GM21528 (cell line): Measurements from ENCODE around the gene ADCY6.

Experiments
- ATAC-seq: cut with Tn5 transposase; IDR thresholded peaks from one replicate; pipeline ENCODE4 v1.9.1; 2021; ENCODE audit warnings: mild to moderate bottlenecking, moderate library complexity; ENCODE audit not compliant: unreplicated experiment, low FRiP score

ADCY6 gene

DNA sequence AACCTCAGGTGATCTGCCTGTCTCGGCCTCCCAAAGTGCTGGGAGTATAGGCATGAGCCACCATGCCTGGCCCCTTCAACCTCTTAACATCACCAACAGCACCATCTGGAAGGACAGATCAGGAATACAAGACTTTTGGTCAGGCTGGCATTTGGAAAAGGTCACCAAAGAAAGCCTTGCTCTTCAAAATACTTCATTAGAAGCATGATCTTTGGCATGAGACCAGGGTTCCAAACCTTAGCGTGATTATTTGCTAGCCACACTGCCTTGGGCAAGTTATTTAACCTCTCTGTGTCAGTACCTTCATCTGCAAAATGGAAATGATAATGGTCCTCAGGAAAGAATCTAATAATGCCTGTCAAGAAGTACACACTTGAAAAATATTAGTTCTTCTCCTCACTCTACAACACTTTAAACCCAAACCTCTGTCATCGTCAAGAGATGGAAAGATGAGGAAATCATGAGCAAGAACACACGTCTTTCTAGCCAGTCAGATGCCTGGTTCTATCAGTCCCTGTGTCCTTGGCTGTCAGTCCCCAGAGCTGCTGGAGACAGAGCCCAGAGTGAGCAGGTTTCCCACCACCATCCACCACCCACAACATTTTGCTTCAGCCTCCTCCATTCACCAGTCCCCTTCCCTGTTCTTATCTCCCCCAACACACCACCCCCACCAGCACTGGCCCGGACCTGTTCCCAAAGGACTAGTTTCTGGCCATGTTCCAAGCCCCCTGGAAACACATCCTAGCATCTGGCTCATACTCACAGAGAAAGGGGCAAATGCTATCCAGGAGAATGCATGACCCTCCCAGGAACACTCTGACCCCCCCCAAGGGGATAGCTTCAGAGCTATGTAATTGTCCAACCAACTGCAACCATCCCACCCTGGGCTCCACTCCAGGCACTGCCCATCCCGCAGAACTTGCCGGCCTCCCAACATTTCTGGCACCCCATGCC lies 2.0 kb downstream of the ADCY6 start:
- ATAC-seq = no peak

- no peak for ATAC-seq
Observed at GRCh38 chr12:48783432-48783831, 5.5 kb downstream of the ADCY6 start.

DNA sequence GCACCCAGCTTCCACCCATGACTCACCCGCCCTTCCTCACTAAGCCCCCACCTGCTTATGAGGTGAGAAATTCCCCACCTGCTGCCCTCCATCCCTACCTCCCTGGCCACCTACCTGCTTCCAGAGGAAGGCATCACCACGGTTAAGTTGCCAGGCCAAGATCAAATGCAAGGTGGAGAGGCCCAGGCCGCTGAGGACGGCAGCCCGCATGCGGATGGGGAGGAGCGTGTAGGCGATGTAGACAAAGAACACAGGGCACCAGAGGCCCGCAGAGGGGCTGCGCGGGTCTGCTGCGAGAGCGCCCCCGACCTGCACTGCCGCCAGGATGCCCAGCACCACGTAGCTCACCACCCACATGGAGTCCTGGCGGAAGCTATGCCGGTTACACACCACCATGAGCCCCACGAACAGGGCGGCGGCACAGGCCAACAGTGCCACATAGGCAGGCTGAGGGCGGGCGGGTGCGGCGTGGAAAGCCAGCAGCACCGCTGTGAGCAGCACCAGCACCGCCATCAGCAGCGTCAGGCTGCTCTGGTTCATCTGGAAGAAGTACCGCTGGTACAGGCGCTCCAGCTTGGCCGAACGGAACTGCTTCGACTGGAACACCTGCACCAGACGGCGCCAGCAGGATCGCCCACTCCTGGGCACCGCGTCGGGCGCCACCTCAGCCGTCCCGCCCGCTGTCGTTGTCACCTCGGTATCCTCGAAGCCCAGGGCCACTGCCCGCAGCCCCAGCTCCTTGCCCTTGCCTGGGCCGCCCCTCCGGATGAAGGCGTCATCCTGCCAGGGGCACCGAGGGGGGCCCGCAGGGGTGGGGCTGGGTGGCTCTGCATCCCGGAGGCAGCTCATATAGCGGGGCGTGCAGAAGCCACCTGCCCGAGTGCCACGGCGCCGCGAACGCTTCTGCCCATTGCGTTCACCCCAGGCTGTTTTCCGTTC lies 6.2 kb downstream of the ADCY6 start:
- ATAC-seq = no peak

GRCh38 chr12:48781750-48782456 lies 7.0 kb downstream of the ADCY6 start:
- no peak for ATAC-seq

GRCh38 chr12:48780381-48781025 lies 8.4 kb downstream of the ADCY6 start:
- no peak for ATAC-seq

GRCh38 chr12:48779869-48780268 lies 9.0 kb downstream of the ADCY6 start:
- no peak for ATAC-seq

- no peak for ATAC-seq
Observed at GRCh38 chr12:48777501-48778400, 11.1 kb downstream of the ADCY6 start.

GRCh38 chr12:48776956-48777355 lies 11.9 kb downstream of the ADCY6 start:
- ATAC-seq = no peak

DNA sequence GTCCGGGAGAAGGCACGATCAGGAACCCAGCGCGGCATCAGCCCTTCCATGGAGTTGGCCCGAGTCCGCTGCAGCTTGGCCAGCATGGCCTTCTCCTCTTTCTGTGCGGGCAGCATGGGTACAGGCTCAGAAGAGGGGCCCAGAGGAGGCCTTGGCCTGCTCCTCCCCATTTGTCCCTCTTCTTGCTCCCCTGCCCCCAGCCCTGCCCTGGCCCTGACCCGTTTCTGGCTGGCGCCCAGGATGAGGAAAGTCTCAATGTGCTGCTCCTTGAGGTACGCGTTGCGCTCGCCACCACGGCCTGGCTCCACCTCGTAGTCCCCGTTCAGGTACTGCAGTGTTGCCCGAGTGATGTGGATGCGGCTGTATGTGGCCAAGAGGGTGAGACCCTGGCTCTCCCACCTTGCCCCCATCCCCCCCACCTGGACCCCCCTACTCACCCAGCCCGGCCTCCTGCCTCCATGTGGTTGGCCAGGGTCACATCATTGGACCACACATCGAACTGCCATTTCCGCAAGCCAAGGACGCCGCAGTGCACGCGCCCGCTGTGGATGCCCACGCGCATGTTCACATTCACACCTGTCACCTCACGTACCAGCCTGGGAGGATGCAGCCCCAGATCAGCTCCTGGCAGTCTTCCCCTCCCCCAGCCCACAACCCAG lies 12.8 kb downstream of the ADCY6 start:
- no peak for ATAC-seq

- ATAC-seq = no peak
Observed at GRCh38 chr12:48775299-48775698, 13.6 kb downstream of the ADCY6 start.

- ATAC-seq = no peak
Observed at GRCh38 chr12:48774516-48774915, 14.4 kb downstream of the ADCY6 start.

DNA sequence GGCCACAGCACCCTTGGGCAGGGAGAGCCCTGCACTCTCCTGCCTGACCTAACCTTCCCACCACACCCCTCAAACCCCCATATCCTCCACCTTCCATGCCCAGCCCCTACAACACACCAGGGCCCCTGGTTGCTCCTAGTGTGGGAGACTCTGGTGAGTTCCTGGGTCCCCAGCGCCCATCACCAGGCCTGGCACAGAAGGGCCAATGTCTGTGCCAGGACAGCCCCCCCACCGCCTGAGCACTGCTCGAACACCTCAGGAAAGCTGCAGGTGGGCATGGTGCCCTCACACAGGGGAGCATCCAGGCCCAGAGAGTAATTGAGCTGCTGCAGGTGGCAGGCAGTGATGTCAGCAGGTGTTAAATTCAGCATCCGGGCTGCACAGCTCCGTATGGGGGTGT lies 15.2 kb downstream of the ADCY6 start:
- ATAC-seq = no peak

DNA sequence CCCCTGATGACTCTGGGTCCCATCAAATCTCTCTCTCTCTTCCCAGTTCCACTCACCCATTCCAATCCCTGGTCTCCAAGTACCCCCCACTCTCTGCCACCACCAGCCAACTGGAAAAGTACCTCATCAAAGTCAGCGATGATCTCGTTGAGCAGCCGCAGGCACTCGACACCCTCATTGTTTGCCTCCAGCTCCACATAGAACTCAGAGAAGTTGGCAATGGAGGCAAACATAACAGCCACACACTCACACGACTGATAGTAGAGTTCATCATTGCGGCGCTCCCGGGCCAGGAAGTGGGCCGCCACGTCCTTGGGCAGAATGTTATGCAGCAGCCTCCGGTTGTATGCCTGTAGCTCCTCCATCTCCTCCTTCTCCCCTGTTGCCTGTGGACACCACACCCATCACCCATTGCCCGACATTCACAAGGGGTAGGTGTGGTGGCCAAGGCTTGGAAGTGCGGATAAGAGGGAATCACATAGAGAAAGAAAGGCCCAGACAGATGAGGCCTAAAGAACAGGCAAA lies 17.2 kb downstream of the ADCY6 start:
- no peak for ATAC-seq

DNA sequence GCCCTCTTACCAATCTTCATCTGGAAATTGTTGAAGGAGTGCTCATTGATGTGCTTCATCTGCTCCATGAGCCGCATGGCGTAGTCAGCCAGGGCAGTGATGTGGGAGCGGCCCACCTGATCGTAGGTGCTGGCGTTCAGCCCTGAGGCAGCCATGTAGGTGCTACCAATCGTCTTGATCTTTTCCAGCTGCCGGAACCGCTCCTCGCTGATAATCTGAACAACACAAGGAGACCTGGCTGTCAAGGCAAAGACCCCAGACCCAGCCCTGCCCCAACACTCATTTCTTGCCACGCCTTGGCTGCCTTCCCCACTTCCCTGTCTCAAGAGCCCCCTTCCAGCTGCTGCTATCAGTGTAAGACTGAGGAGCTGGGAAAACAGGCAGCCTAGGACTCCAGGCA lies 18.1 kb downstream of the ADCY6 start:
- no peak for ATAC-seq

- no peak for ATAC-seq
Observed at GRCh38 chr12:48768736-48769135, 20.2 kb downstream of the ADCY6 start.

DNA sequence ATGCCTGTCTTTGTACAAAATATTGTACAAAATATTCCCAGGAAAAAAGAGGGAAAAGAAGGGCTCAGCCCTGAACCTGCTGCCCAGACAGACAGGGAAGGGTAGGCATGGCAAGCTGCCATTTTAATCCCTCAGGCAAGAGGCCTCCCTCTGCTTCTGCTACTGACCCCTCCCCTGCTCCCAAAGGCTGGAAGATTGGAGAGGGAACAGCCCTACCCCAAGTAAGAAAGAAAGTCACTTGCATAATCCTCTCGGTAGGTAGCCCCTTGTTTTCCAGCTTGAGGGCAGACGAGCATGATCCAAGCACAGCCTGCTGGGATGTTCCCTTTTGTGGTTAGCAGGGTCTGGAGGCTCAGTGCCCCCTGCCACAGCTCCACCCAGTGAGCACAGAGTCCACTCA lies 20.7 kb downstream of the ADCY6 start:
- ATAC-seq = no peak

GRCh38 chr12:48767521-48767920 lies 21.4 kb downstream of the ADCY6 start:
- no peak for ATAC-seq

DNA sequence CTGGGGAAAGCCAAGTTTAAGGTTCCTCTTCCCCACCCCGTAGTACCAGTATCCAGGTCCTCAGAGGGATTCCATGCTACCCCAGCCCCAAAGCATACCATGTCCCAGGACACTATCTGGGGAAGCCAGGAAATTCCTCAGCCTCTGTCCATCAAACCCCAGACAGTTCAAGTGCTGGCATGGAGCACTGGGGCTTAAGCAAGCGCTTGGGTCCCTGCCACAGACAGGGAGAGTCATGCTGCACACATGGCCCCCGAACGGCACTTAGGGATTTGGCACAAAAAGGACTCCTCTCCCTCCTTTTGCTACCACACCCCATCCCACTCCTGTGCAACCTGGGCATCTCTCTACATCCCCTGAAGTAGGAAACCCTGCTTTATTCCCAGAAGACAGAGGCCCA lies 21.8 kb downstream of the ADCY6 start:
- no peak for ATAC-seq
